Keratinocyte (primary cell): ENCODE results near the gene TDP1. TPM values are rescaled to one million over a fixed set of nuclear protein-coding genes. Genes with fewer than 3 reads are reported as not detected.

Experiments used
- DNase-seq: peaks from one replicate; pipeline ENCODE4 v3.0.0-alpha.2; 2011; ENCODE audit warnings: low read depth, missing footprints, low spot score
- FAIRE-seq: peaks from 2 replicates; lab custom pipeline; 2011; peaks lifted over from hg19 to GRCh38; lab: Jason Lieb, UNC
- H2AFZ ChIP-seq: 2 replicates; pipeline ENCODE4 v1.6.0; 2012; ENCODE audit warnings: low read length, control low read depth, inconsistent platforms; ENCODE audit not compliant: control insufficient read depth
- H3K27ac ChIP-seq: 2 replicates; pipeline ENCODE4 v1.5.1; 2011; ENCODE audit warnings: low read length; ENCODE audit not compliant: control insufficient read depth, insufficient read depth
- H3K27me3 ChIP-seq: 3 replicates; pipeline ENCODE4 v1.6.0; 2011; ENCODE audit warnings: low read length; ENCODE audit not compliant: control insufficient read depth, insufficient read depth; ENCODE audit errors: extremely low read depth
- H3K36me3 ChIP-seq, 2 experiments: 2 replicates in 1 of 2; 3 replicates in 1 of 2; pipeline ENCODE4 v1.5.1; 2011; ENCODE audit warnings: low read length in 2 of 2, mild to moderate bottlenecking in 1 of 2; ENCODE audit not compliant: control insufficient read depth in 2 of 2, insufficient read depth in 2 of 2; ENCODE audit errors: extremely low read depth in 1 of 2
- H3K4me1 ChIP-seq: 3 replicates; pipeline ENCODE4 v1.5.1; 2011; ENCODE audit warnings: low read length; ENCODE audit not compliant: control insufficient read depth, insufficient read depth; ENCODE audit errors: extremely low read depth
- H3K4me2 ChIP-seq: 3 replicates; pipeline ENCODE4 v1.6.0; 2011; ENCODE audit warnings: low read depth, low read length; ENCODE audit not compliant: control insufficient read depth, insufficient read depth; ENCODE audit errors: extremely low read depth
- H3K4me3 ChIP-seq, 3 experiments: fragments of 200-600 bp in 1 of 3; sonication (generic) in 1 of 3; 2 replicates in 2 of 3; 3 replicates in 1 of 3; pipeline ENCODE4 v1.5.1; 2011 to 2016; ENCODE audit warnings: low read length in 3 of 3, mild to moderate bottlenecking in 3 of 3, control low read depth in 2 of 3, inconsistent platforms in 1 of 3, low read depth in 1 of 3, mixed read lengths in 1 of 3, mixed run types in 1 of 3, moderate library complexity in 1 of 3; ENCODE audit not compliant: control insufficient read depth in 2 of 3, insufficient read depth in 2 of 3; ENCODE audit errors: extremely low read depth in 1 of 3
- H3K79me2 ChIP-seq: 2 replicates; pipeline ENCODE4 v1.6.0; 2012; ENCODE audit warnings: low read length; ENCODE audit not compliant: control insufficient read depth, insufficient read depth
- H3K9ac ChIP-seq: 3 replicates; pipeline ENCODE4 v1.6.0; 2011; ENCODE audit warnings: low read length; ENCODE audit not compliant: control insufficient read depth, insufficient read depth; ENCODE audit errors: extremely low read depth
- H3K9me1 ChIP-seq: 3 replicates; pipeline ENCODE4 v1.6.0; 2011; ENCODE audit warnings: low read length; ENCODE audit not compliant: control insufficient read depth, insufficient read depth; ENCODE audit errors: extremely low read depth
- H3K9me3 ChIP-seq: 2 replicates; pipeline ENCODE4 v1.5.1; 2012; ENCODE audit warnings: low read depth, low read length; ENCODE audit not compliant: control insufficient read depth
- H4K20me1 ChIP-seq: 3 replicates; pipeline ENCODE4 v1.6.0; 2011; ENCODE audit warnings: low read length; ENCODE audit not compliant: control insufficient read depth, insufficient read depth; ENCODE audit errors: extremely low read depth
- CTCF ChIP-seq, 3 experiments: IDR thresholded peaks in 1 of 3; conservative IDR thresholded peaks in 1 of 3; optimal IDR thresholded peaks in 1 of 3; 2 replicates in 2 of 3; 3 replicates in 1 of 3; pipeline versions ENCODE3 to v1.5.1; 2011; ENCODE audit warnings: low read length in 3 of 3, mild to moderate bottlenecking in 3 of 3, moderate library complexity in 2 of 3, control low read depth in 1 of 3, inconsistent platforms in 1 of 3; ENCODE audit not compliant: insufficient read depth in 2 of 3; ENCODE audit errors: extremely low read depth in 1 of 3
- EZH2 ChIP-seq: IDR thresholded peaks from one replicate; pipeline ENCODE4 v1.6.1; 2012; ENCODE audit warnings: inconsistent platforms, mild to moderate bottlenecking, low read length, moderate library complexity
- dilution Hi-C: fragments of 300-500 bp; cut with MboI; formaldehyde crosslinking; loops from one replicate; pipeline ENCODE4 v1.7.0; 2020; ENCODE audit warnings: low sequenced_read_pairs; ENCODE audit not compliant: extremely low pct_ligation_motif_present
- polyA plus RNA-seq, 5 experiments: library from polyadenylated mRNA; depleted of rRNA in 3 of 5; stranded (reverse) in 3 of 5; stranded (forward) in 1 of 5; unstranded in 1 of 5; fragments of >200 nt; gene quantifications; 1 replicate in 1 of 5; 2 replicates in 3 of 5; 3 replicates in 1 of 5; pipeline versions ENCODE4 v1.2.1 to v1.2.3, GENCODE V29; 2011 to 2012; ENCODE audit warnings: missing spikeins in 2 of 5, low read depth in 1 of 5, low replicate concordance in 1 of 5

The TDP1 gene
- polyA plus RNA-seq, 1 donor (not counting 4 experiments of a cell fraction or from before 2014, with no cell fraction given), result 24.9 TPM

- H3K9ac ChIP-seq, result no peak overlapping the region
- H3K36me3 ChIP-seq, result peaks cover 8 to 9% of the 10 kb centered on the region in 2 experiments
- no peaks in the 10 kb centered on the region for H3K4me1 ChIP-seq
- dilution Hi-C loops, result no loop called here
- no peak overlapping the region for H2AFZ ChIP-seq
- no peaks in the 10 kb centered on the region for H3K27me3 ChIP-seq
- H3K27ac ChIP-seq, result no peak overlapping the region
- no peaks in the 10 kb centered on the region for H3K9me1 ChIP-seq
- no peaks in the 10 kb centered on the region for H3K79me2 ChIP-seq
- no peaks in the 10 kb centered on the region for H4K20me1 ChIP-seq
- H3K9me3 ChIP-seq, result no peaks in the 10 kb centered on the region
- no peak overlapping the region for H3K4me3 ChIP-seq
- TF ChIP-seq CTCF (optimal IDR thresholded peaks at IDR 0.05 in 1 of 3, IDR thresholded peaks at IDR 0.05 in 1 of 3, conservative IDR thresholded peaks at IDR 0.05 in 1 of 3; ENCODE audit: extremely low read depth in 1 of 3, insufficient read depth in 2 of 3, low read length in 3 of 3), result no peak
- no peak for TF ChIP-seq EZH2
- DNase-seq (no peak), FAIRE-seq (no peak)
- no peak overlapping the region for H3K4me2 ChIP-seq
Measured at GRCh38 chr14:90034156-90034555, 78.4 kb downstream of the TDP1 start.

- no peak for FAIRE-seq
Measured at GRCh38 chr14:90034835-90035525, 79.3 kb downstream of the TDP1 start.

More at GRCh38 chr14:90034835-90035525, 79.3 kb downstream of the TDP1 start:
- Histone ChIP-seq H3K9me3 (no peaks in the 10 kb centered on the region), H3K4me1 (no peaks in the 10 kb centered on the region), H3K27ac (no peak overlapping the region), H3K27me3 (no peaks in the 10 kb centered on the region), H3K4me2 (no peak overlapping the region), H4K20me1 (no peaks in the 10 kb centered on the region), H3K9ac (no peak overlapping the region), H3K36me3 (peaks cover 7 to 9% of the 10 kb centered on the region in 2 experiments), H3K79me2 (no peaks in the 10 kb centered on the region), H3K4me3 (no peak overlapping the region), H3K9me1 (no peaks in the 10 kb centered on the region), H2AFZ (no peak overlapping the region)
- TF ChIP-seq EZH2 (no peak), CTCF (optimal IDR thresholded peaks at IDR 0.05 in 1 of 3, IDR thresholded peaks at IDR 0.05 in 1 of 3, conservative IDR thresholded peaks at IDR 0.05 in 1 of 3; ENCODE audit: extremely low read depth in 1 of 3, insufficient read depth in 2 of 3, low read length in 3 of 3) (no peak)
- DNase-seq, result no peak
- dilution Hi-C loops, result no loop called here
